NCI-H82 treated with DMSO at 0.1 percent for 48 hours (cell line): ENCODE data around the gene ACACA.
"Not testable (repeated sequence)": the region's sequence is repeated elsewhere in the genome, so short reads cannot be mapped to it uniquely, and the experiment has no call there.

Source experiments
- DNase-seq: peaks from one replicate; lab custom pipeline; 2025; ENCODE audit not compliant: unreplicated experiment; lab: John Stamatoyannopoulos, UW

The ACACA gene

GRCh38 chr17:37082311-37082860 lies 324.2 kb downstream of the ACACA start:
- DNase-seq = no peak

GRCh38 chr17:37081287-37081686 lies 325.3 kb downstream of the ACACA start:
- DNase-seq = no peak

- DNase-seq = no peak
These were observed 326.9 kb downstream of the ACACA start for GRCh38 chr17:37079735-37080134.

- DNase-seq = no peak
These were observed 327.4 kb downstream of the ACACA start for GRCh38 chr17:37079065-37079708.

- not testable (repeated sequence) for DNase-seq
These were observed 333.2 kb downstream of the ACACA start for GRCh38 chr17:37073464-37073863.

- DNase-seq = no peak
These were observed 337.5 kb downstream of the ACACA start for GRCh38 chr17:37069087-37069486.

- DNase-seq = no peak
These were observed 338.4 kb downstream of the ACACA start for GRCh38 chr17:37068266-37068665.

GRCh38 chr17:37067555-37068111 lies 339.0 kb downstream of the ACACA start:
- no peak for DNase-seq

- DNase-seq = no peak
These were observed 340.0 kb downstream of the ACACA start for GRCh38 chr17:37066322-37067255.

- no peak for DNase-seq
These were observed 340.9 kb downstream of the ACACA start for GRCh38 chr17:37065486-37066321.

GRCh38 chr17:37064956-37065355 lies 341.7 kb downstream of the ACACA start:
- no peak for DNase-seq

- peak; percentile 8 for DNase-seq
These were observed 342.4 kb downstream of the ACACA start for GRCh38 chr17:37064206-37064605.

- DNase-seq = peak; percentile 90
These were observed 344.6 kb downstream of the ACACA start for GRCh38 chr17:37062021-37062420.

- DNase-seq = no peak
These were observed 345.7 kb downstream of the ACACA start for GRCh38 chr17:37060928-37061327.

- no peak for DNase-seq
These were observed 346.5 kb downstream of the ACACA start for GRCh38 chr17:37060094-37060493.

GRCh38 chr17:37059493-37059892 lies 347.1 kb downstream of the ACACA start:
- no peak for DNase-seq

- DNase-seq = no peak
These were observed 350.0 kb downstream of the ACACA start for GRCh38 chr17:37056622-37057021.

GRCh38 chr17:37054894-37055293 lies 351.7 kb downstream of the ACACA start:
- DNase-seq = no peak

- DNase-seq = no peak
These were observed 354.2 kb downstream of the ACACA start for GRCh38 chr17:37052450-37052849.

GRCh38 chr17:37051833-37052232 lies 354.8 kb downstream of the ACACA start:
- no peak for DNase-seq

GRCh38 chr17:37051381-37051780 lies 355.3 kb downstream of the ACACA start:
- DNase-seq = no peak
